GM19099 (cell line): ENCODE results near the gene SCT.

Source experiments
- POLR2A ChIP-seq: IDR thresholded peaks from 3 replicates; pipeline ENCODE4 v1.6.1; 2011; ENCODE audit warnings: low read depth; ENCODE audit not compliant: insufficient read length; ENCODE audit errors: extremely low read depth

The SCT gene, protein sequence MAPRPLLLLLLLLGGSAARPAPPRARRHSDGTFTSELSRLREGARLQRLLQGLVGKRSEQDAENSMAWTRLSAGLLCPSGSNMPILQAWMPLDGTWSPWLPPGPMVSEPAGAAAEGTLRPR

DNA sequence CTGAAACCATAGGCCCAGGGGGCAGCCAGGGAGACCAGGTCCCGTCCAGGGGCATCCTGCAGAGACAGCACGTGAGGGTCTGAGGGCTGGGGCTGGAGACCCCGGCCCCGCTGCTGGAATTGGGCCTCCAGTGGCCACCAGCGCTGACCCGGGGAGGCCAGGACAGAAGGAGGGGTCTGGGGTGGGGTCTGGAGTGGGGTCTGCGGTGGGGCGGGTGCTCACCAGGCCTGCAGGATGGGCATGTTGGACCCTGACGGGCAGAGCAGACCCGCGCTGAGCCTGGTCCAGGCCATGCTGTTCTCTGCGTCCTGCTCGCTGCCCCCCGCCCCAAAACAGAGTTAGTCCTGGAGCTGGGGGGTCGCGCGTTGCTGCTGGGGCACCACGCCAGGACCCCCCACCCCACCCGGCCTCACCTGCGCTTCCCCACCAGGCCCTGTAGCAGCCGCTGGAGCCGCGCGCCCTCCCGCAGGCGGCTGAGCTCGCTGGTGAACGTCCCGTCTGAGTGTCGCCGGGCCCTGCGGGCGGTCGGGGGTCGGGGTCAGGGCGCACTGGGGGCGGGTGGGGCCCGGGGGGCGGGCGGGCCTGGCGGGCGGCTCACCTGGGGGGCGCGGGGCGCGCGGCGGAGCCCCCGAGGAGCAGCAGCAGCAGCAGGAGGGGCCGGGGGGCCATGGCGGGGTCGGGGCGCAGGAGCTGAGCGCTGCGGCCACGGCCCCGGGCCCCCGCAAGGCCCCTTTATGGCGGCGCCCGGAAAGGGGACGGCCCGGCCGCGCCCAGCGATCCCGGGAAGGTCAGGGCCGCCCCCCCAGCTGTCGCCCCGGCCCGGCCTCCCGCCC lies at the start of gene SCT:
SCT (minus strand) TSS at position 707 of the 833 bp plus-strand sequence; CDS start at position 669, 38 bp downstream.
- TF ChIP-seq POLR2A: no peak

DNA sequence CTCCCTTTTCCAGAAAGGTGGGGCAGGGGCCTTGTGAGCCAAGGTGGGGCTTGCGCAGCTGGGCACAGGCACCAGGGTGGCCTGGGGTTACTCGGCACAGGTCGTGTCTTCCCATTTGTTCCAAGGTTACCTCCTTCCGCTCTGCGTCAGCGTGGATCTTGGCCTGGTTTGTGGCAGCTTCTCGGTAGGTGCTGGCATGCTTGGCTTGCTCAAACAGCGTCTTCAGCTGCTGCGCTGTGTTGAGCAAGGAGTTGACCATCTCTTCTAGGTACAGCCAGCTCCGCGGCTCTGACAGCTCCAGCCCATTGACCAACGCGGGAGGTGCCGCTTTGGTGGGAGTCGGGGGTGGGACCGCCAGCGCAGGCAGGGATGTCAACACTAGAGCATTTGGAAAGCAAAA lies 47.4 kb upstream of the SCT start:
- no peak for TF ChIP-seq POLR2A

DNA sequence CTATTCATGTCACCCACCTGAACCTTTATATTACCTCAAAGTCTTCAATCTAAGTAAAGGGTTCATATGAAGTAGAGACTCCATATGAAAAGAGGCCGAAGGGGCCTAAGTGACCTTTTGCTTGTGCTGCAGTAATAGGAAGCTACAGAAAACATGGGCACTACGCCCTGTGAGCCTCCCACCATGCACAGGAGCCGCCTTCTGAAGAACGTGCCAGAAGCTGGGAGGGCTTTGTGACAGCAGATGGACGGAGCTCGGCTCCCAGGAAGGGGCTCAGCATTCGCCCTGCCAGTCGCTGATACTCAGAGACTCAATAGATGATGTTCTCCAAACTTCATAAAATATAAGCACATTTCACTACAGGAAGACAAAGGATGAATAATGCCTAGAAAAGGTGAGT lies 46.9 kb upstream of the SCT start:
- no peak for TF ChIP-seq POLR2A

DNA sequence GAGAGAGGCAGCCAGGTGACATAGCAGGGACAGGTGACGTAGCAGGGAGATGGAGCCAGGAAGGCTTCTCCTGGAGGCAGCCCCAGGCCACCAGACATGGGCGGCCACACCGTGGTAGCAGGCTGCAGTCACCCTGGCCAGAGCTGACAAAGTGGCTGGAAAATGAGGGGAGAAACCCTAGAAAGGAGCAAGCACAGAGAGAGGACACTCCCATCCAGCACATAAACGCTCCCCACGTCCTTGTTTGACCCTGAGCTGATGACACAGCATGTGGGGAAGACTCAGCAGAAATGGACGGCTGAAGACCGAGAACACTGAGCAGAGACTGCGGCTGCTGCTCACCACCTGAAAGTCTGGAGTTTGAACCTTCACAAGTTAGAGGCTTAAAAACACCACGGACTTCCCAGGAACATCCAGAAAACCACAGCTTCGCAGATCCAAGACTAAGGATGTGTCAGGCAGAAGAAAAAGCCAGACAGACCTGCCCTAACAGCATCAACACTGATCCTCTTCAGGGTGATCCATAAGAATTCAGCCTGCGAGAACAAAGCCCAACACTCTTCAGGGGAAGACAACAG lies 38.8 kb upstream of the SCT start:
- no peak for TF ChIP-seq POLR2A

DNA sequence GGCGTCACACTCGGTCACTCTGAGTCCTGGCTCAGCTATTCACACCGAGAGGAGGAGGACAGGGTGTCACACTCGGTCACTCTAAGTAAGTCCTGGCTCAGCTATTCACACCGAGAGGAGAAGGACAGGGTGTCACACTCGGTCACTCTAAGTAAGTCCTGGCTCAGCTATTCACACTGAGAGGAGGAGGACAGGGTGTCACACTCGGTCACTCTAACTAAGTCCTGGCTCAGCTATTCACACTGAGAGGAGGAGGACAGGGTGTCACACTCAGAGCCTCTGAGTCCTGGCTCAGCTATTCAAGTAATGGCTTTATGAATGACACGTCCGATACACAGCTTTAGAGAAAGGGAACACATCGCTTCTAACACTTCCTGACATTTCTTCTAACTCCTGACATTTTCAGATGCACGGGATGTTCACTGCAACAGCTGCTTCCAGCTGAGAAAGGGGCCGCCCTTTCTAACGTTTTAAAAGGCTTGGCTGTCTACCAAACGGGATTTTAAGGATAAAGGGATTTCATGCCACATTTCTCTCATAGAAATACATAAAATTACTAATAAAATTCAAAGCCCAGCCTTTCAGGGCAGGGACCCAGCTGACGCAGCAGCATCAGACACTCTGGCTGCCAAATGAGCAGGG lies 38.2 kb upstream of the SCT start:
- no peak for TF ChIP-seq POLR2A

DNA sequence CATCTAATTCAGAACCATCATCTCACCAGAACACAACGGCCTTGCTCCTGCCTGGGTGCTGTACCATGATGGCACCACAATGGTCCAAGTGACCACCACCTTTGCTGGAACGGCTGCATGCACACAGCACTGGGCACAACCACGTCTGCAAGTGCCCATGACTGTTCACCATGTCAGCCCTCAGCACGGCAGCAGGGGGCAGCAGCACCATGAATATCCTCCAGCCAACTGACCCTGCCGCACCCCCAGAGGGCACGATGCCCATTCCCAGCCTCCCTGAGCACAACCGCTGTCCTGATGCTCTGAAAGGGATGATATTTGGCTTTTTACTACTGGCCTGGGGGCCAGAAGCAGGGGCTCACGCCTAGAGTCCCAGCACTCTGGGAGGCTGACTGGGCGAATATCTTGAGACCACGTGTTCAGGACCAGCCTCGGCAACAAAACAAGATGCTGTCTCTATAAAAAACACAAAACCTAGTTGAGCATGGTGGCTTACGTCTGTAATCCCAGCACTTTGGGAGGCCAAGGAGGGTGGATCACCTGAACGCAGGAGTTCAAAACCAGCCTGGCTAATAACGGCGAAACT lies 35.8 kb upstream of the SCT start:
- TF ChIP-seq POLR2A: no peak

DNA sequence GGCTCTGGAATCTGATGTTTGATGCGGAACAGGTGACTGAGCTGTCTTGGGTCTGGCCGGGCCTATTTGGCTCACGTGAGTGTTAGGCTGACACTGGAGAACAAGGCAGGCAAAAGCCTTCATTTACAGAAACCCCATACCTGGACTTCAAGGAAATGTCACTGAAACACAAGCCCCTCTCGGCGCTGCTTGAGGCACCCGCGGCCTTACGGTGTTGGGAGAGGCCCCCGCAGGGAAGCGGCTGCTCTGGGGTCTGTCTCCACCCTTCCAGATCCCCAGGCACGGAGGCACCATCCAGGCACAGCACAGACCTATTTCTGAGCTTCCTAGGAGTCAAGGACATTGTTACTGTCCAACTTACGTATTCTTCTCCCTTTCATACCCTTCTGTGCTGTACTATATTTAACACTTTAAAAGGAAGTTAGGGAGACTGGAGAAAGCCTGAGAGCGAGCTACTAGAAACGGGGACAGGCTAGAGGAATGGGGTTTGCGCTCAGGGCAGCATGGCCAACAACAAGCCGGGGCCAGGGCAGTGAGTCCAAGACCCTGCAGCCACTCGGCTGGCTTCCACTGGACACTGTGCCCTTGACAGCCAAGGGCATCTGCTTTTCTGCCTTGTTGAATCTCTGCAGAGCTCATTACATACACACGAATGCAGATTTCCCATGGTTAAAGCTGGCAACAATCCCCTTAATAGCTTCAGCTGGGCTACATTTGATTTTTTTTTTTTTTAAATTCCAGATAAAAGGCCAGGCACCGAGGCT lies 33.9 kb upstream of the SCT start:
- TF ChIP-seq POLR2A: no peak

DNA sequence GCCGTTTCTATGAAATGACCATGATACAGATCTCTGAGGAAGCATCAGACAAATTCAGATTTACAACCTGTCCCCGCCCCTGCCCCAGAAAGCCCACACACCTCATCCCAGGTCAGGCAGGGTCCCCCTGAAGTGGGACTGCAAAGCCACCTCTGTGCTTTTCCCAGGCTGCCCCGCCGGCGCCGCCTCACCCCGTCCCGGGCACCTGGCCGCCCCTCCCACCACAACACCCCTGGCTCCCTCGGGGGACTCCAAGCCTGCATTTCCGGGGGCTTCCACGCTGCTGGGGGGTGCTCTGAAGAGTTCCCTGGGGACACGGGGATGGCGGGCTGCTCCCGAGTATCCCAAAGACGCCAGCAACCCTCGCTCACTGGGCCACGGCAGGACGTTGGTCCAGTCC lies 33.3 kb upstream of the SCT start:
- no peak for TF ChIP-seq POLR2A

DNA sequence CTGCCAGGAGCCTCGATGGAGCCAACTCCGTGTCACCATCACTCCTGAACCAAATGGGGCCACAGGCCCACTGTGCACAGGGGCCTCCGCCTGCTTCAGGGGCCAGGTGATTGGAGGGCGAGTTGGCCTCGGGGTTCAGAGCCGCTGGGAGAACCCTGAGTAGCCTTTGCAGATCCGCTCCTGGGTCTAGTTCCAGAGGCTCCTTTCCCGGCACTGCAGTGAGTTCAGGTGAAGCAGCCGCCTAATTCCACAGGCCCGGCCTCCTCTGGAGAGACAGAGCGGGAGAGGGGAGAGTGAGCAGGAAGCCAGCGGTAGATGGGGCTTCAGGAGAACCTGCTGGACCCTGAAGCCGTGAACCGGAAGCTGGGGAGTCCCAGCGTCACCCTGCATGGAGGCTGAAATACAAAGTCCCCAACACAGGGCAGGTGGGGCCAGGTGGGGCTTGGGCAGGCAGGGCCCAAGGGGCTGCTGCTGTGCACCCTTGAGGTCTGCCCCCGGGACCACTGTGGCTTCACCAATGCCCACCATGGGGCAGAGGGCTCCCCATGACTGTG lies 32.6 kb upstream of the SCT start:
- no peak for TF ChIP-seq POLR2A

DNA sequence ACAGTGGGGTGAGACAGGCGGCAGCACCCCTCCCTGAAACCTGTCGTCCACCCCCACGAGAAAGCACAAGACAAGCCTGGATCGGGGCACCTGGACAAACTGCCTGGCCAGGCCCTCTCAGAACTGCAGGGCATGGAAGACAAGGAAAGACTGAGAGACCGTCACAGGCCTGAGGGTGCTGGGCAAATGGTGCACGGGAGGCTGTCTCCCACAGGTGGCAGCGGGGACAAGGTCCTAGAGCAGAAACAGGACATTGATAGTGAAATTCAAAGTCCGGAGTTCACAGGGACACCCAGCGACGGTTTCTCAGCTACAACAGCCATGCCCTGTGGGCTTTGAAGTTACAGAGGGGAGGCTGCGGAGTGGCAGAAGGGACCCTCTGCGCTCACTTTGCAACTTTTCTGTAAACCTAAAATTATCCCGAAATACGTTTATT lies 30.7 kb upstream of the SCT start:
- TF ChIP-seq POLR2A: no peak

DNA sequence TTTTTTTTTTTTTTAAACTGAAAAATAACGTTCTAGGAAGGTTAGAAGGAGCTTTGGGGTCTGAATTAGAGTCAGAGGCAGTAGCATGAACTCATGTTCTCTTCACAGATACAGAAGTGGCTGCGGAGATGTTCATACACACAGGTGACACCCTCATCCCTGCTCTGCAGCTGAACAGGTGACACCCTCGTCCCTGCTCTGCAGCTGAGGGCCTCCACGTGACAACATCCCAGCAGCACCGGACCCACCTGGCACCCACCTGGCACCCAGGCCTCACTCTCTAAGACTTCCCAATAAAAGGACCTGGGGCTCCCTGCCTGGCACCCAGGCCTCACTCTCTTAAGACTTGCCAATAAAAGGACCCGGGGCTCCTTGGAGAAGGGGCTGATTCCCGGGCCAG lies 29.9 kb upstream of the SCT start:
- TF ChIP-seq POLR2A: no peak

DNA sequence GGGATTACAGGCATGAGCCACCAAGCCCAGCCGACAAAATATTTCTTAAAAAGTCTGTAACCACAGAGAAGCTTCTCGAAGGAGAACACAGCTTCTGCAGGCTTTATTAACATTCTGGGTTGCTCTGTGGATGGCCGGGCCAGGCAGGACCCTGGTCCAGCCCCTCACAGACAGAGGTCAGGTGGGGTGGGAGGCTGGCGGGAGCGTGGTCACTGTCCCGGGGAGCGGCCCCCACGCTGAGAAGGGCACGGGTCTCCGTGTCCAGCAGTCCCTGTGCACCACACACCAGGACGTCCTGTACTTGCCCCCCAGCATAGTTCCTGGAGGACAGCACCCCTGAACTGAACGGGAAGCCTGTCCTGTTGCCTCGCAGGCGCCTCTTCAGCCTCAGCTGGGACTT lies 29.4 kb upstream of the SCT start:
- TF ChIP-seq POLR2A: no peak

DNA sequence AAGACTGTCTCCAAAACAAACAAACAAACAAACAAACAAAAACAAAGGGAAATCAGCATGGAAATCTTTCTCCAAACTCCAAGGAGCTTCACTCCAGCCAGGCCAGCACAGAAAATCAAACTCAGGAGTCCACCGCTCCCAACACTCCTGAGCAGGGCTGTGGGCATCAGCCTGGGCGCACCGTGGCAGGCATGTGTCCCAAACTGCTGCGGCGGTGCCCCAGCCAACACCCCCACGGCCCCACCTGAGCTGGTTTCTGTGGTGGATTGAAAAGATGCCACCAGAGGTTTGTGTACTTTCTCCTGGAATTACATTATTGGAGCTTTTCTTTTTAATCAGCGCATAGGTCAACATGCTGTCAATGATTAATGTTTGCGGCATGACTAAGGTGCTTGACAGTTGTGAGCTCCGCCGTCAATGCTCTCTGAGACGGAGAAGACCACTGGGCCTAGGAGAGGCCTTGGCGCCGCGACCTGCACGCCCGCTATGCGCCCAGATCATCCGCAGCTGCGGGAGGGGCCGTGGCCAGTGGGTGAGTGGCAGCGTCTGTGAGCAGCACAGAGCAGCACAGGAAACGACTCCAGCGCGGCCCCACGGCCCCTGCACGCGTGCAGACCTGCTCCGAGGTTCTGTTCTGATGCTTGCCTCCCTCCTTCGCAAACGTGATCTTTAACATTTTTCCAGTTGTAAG lies 28.2 kb upstream of the SCT start:
- TF ChIP-seq POLR2A: no peak

DNA sequence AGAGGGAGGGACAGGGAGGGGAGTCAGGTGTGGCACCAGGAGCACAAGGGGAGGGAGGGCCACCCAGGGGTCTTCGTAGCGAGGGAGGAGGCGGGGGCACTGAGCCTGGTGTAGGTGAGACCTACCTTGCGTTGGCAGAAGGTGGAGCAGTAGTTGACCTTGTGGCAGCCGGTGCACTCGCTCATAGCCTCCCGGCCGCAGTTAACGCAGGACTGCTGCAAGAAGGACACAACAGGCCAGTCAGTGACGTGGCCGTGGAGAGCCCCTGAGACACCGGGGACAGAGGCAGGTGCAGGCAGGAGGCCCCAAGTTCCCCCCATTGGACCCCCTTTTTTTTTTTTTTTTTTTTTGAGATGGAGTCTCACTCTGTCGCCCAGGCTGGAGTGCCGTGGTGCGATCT lies 26.9 kb upstream of the SCT start:
- TF ChIP-seq POLR2A: no peak
